HG02798 (cell line): ENCODE data around the gene PHC2.

ENCODE experiments used
- ATAC-seq: cut with Tn5 transposase; IDR thresholded peaks from one replicate; pipeline ENCODE4 v1.9.1; 2021; ENCODE audit warnings: mild to moderate bottlenecking; ENCODE audit not compliant: unreplicated experiment, poor library complexity

Gene PHC2

DNA sequence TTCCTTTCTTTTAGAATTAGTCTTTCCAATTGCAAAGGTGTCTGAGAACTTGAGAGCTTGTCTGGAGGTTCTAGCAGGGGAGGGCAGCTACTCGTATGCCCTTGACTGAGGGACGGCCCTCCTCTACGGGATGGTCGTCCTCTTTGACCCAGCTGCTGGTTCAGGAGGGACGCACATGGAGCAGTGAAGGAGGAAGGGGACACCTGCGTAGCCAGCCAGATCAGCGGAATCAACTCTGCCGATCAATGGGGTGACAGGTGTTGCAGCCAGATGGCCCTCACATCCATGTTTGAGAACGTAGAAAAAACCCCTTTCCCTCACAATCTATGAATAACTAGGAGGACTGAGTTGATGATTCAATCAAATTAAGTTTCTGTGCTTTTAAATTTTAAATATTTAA is 94.3 kb downstream of the PHC2 start:
- no peak for ATAC-seq

DNA sequence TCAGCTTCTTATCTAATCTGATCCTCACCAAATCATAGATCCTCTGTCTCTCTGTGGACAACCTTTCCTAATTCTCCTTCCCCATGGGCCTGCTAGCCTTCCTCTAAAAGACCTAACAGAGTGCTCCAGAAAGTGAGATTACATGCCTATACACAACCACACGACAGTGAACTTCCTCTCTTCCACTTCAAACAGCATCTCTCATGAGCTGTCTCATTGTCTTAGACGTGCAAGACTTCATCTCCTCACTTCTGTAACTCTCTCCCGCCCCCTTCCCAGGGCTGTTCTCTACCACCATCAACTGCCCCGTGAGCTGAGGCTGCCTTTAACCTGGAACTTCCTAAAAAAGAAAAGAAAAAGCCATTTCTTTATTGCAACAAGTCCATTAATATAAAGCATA is 95.9 kb downstream of the PHC2 start:
- no peak for ATAC-seq

DNA sequence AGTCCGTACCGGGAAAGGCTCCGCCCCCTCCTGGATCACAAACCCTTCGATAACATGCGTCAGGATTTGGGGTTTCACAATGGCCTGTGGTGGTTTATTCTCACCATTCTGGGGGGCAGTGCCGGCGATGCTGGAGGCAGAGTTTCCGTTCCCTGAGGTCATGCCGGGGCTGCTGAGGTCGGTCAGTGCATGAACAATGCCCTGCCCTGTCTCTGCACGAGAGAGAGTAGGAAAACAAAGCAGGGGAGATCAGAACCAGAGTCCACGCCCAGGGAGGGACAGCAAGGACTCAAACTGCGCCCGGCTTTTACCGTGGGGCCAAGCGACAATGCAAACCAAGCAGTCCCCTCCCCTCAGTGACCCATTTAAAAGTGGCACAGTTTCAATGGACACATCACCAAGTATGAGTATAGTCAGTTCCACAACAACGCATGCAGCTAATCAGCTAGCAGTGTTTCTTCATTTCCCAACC is 96.8 kb downstream of the PHC2 start:
- ATAC-seq, result no peak

DNA sequence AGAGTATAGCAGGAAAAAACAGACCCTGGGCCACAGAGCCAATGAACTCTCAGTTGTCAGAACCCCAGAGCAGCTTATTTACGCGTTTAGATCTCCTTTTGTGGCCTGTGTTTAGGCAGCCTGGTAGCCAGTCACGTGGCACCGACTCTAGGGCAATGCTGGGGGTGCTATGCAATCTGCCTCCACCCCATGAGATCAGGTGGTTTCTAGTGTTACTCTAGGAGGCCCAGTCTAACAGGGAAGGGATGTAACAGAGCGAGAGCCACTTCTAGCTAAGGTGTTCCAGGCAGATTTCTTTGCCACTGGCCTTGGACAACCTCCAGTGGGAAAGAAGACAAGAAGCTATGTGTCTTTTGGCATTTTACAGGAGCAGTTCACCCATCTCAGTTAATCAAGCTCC is 98.0 kb downstream of the PHC2 start:
- ATAC-seq, result no peak

DNA sequence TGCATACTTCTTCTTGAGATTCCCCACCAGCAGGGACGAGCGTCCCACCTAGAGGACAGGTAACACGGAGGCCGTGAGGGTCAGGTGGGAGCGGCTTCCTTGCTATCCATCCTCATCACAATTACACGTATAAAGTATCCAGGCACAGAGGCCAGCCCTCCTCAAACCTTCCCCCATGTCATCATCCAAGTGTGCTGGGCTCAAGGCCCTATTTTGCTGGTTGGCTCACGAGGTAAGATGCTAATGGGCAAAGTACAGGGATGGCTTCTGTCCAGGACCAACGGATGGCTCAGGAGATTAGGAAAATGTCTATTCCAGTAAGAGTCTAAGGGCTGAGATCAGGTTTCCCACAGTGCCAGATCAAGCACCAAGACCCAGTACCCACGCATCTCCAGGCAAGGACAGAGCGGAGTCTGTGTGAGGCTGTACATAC is 98.5 kb downstream of the PHC2 start:
- no peak for ATAC-seq

DNA sequence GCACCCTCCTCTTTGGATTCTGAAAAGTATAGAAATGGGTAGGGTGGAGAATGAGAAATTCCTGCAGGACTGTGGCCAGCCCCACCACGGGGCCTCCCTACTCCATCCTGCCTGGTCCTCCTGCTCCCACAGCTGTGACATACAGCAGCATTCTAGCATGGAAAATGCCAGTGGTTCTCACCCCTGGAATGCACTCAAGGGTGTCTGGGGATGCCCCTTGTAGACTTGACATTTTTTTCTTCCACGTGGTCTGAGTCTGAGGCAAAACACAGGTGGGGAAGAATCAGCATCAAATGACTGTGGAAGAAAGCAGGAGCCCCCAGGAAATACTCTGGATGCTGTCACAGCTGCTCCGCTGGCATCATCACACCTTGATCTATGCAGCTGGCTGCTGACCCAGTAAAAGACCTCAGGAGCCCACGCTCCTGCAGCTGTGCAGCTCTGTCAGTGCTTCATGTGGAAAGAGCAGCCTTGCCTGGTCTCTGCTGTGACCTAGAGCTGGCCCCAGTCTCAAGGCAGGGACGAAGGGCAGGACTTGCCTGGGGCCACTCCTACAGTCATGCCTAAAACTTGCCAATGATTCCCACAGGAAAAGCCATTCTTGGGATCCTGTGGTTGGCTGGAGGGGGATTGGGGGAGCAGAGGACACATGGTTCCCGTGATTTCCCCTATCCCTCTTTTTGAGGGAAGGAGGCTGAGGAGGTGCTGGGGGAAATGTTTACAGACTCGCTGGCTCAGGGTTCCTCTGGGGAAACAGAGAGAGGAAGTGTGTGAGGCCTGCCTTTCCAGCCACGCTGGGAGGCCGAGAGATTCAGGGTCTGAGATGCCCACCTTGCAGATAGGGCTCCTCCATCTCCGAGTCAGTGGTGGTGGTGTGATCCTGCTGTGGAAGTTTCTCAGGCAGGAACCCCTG is 99.2 kb downstream of the PHC2 start:
- no peak for ATAC-seq

DNA sequence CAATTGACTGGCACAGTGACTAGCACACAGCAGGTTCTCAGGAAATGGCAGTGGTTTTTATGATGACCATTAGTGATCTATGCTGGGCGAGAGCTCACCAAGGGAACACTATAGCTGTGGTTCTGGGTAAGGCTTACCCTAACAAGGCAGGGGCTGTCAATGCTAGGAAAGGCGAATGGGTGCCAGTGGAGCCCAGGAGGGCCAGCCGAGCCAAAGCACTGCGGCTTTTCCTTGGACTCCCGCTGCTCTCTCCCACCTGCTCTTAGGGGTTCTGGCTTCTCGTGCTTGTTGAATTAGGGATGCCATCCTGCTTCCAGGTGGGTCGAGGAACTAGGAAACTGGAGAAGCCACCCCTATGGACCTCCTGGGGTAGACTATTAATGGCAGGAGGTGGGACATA is 100.0 kb downstream of the PHC2 start:
- ATAC-seq, result no peak

DNA sequence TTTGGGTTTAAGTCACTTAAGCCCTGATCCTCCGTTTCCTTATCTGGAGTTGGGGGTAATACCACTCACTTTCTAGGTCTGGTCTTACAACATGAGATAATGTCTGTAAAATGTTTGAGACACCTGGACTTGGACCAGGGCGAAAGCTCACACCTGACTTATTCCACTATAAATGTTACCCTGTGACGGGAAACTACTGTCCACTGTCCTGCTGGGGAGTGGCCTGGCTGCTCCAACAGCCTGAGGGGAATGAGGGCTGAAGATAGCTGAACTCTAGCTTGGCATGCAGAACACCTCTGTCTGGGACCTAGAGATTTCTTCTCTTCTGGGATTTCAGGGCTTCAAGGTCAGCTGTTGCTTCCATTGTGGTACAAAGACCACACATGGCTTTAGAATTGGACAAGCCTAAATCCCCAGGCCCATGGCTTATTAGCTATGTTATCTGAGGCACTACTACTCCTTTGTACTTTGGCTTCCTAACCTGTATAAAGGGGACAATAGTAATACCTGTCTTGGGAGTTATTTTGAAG is 100.5 kb downstream of the PHC2 start:
- no peak for ATAC-seq

DNA sequence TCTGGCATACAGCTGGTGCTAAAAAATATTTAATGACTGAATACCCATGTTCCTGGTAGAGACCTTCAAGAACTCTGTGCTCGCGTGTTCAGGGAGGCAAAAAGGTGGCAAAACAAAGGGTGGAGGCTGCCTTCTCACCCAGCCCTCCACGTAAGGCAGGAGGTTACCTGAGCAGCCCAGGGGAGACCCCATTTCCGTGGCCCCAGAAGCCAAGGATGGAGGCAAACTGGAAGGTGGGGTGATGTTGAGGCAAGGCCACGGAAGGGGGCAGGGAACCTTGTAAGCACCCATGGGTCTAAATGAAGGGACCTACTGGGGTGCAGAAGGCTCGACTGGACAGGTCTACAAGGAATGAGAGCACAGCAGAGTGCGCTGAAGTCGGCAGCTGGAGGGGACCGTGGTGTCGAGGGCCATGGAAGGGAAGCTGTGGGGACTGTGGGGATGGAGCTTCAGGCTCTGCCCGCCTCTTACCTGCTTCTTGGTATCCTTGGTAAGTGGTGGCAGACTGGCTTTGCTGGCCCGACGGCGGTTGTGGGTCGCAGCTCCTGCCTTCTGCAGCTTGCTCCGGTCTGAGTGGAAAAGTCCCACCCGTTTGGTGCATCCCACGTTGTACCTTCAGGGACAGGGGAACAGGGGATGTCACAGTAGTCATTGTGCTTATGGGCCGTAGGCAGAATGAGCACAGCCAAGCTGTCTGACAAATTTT is 101.1 kb downstream of the PHC2 start:
- no peak for ATAC-seq

DNA sequence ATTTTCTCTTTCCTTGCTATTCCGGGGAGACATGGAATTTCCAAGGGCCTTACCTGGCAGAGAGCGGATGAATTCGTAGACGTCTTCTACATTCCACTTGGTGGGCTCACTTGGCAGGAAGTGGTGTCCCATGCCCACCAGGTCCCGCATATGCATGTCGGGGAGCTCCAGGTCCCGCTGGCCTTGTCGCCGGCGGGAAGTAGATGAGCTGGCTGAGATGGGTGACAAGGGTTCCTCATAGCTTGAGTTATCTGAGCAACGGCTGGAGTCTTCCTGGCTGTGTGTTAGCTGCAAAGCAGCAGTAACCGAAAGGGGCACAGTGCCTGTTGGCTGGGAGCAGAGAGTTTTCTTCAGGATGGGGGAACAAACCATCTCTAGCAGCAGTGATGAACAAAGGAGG is 102.1 kb downstream of the PHC2 start:
- no peak for ATAC-seq

DNA sequence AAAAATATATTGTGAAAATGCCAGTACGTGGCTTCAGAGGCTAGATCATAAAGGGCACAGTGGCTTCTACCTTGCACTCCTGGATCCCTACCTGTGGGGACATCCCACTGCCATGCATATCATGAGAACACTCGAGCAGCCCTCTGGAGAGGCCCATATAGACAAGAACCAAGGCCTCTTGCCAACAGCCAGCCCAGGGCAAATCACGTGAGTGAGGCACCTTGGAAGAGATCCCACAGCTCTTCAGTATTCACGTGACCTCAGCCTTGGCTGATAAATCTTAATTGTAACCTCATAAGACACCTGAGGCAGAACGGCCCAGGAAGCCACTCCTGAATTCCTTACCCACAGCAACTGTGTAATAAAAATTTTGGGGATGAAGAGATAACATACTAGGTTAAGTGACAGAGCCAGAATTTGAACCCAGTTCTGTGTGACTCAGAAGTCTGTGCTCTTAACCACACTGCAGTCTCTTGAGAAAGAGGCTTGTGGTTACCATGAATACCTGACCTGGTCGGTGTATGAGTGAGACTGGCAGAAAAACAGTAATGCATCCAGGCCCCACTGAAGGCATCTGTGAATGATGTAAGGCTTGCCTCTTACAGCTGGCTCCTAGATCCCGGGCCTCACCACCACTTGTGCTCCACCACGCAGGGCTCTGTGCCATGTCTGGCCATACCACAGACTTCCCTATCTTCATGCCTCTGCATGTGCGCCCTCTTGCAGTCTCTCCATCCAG is 103.1 kb downstream of the PHC2 start:
- ATAC-seq, result no peak

DNA sequence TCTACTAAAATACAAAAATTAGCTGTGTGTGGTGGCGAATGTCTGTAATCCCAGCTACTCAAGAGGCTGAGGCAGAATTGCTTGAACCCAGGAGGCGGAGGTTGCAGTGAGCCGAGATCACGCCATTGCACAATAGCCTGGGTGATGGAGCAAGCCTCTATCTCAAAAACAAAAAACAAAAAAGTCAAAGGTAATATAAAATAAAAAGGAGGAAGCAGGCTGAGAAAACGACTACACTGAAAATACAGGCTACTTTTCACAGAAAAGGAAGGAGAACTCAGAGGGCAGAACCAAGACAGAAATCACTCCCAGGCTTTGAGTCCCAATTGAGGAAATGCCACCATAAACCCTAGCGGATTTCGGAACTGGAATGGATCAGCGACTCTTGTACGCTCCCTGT is 104.1 kb downstream of the PHC2 start:
- ATAC-seq, result no peak

DNA sequence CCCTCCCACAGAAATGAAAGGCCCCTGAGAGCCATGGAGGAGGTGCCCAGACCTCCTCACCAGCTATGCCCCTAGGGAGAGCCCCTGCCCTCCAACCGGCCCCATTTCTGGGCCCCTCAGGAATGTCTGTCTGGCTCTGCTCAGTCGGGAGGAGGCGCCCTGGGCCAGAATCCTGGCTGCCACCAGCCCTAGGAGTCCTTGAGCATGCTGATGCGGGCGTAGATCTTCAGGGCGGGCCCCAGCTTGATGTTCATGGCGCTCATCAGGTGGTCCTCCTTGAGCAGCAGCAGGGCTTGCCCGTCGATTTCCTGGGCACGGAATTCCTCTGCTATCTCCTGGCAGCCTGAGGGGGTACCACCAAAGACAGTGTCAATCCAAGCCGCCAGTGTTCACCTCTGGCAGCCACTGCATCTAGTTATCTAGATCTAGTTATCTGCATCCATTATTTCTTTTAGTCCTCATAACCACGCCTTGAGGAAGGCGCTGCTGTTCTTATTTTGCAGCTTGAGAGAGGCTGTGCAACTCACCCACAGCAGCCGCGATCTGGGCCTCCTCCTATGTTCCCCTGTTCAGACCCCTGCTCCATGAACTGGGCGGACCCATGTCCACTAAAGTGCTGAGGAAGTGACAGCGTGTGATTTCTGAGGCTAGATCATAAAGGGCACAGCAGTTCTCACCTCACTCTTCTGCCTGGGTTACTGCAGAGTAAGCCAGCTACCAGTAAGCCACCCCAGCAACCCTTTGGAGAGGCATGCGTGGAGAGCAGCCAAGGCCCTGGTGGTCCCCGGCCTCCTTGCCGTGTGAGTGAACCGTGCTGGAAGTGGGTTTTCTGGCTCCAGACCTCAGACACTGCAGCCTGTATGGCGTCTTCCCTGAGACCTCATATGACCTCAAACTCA is 106.0 kb downstream of the PHC2 start:
- ATAC-seq, result no peak

DNA sequence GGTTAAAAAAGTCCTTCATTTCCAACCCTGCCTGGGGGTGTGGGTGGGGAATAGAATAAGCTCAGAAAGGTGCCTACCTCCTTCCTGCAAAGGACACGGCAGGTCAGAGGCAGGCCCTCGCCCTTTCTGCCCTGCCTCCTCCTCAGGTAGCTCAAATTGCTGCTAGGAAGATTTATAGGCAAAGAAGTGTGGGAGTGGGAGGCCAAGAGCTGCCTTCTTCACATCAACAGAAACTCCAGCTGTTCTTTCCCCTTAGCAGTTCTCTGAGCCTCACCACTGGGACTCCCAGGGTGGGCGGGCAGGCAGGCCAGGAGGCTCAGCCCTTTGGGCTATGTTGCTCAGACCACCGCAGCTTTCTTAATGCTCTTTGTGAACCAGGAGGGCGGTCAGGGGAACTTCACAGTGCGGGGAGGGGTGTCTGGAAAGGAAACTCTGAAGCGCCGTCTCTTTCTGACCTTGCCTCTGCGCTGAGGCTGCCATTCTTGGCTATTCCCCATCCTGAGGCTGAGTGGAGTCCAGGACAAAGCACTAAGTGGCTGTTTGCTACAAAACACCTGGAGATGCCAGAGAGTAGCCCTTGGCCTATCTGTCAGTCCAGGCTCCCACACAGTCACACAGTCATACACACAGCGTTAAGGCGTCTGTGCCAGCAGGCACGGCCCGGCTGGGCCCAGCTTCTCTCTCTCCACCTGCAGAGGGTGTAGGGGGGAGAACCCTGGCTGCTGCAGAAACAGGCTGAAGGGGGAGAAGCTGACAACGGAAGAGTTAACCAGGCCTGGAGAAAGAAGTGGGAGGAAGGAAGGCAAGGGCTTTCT is 107.0 kb downstream of the PHC2 start:
- ATAC-seq, result no peak

DNA sequence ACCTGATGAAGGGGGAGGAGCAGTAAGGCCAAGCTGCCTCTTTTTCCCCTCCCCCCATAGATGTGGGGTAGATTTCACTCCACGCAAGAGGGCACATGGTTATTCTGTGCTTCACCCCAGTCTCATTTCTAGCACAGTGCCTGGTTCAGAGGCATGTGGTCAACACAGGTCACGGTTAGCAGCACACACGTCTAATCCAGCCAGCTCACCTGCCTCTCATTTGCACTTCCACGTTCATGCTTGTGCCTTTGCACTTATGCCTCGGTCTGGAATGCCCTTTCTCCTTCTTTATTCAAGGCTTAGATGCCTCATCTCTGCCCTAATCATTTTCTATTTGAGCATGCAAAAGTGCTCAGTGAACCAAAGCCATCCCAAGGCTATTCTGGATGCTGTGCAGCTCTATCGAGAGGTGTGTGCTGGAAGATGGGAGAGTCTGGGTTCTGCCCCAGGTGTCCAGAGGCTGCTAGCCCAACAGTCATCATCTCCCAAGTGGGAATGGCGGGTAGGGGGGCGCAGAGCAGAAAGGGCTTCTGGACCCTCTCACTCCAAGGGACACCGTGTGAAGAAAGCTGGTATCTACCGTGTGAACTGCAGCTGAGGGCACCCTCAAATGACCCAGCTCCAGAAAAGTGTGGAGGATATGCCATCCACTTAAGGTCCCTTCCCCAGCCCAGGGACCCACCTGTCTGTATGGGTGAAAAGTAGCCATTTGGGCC is 107.9 kb downstream of the PHC2 start:
- ATAC-seq, result no peak

DNA sequence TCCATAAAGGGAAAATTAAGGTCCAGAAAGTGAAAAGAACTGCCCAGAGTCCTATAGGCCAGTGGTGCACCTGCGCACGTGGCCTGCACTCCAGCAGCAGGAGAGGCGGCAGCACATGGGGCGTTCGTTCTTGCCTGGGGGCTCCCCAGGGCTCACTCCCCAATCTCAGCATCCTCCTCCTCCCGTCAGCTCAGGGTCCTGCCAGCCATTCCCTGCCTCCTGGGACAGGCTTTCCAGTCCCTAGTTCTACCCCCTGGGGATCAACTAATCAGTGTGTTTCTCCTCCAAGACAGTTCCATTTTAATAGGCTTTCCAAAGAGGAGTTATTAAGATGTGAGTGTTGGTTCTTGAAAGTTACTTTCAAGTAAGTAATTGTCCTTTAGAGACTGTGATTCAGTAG is 108.8 kb downstream of the PHC2 start:
- ATAC-seq, result no peak

DNA sequence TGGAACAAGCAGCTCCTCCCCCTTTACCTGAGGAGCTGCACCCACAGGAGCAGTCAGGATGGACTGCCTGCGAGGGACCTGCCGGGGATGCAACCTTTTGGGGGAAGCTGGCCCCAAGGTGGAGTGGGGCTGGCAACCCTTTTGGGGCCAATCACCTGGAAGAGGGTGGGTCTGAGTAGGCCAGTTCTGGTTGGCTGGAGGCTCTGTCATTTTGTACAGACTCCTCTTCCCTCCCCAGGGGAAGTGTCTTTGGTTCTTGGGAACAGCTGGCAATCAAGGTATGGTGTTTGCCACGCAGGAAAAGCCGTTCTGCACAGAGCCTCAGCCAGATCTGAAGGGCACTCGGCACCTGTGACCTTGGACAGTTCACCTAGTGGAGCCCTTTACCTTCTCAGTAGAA is 109.7 kb downstream of the PHC2 start:
- no peak for ATAC-seq

DNA sequence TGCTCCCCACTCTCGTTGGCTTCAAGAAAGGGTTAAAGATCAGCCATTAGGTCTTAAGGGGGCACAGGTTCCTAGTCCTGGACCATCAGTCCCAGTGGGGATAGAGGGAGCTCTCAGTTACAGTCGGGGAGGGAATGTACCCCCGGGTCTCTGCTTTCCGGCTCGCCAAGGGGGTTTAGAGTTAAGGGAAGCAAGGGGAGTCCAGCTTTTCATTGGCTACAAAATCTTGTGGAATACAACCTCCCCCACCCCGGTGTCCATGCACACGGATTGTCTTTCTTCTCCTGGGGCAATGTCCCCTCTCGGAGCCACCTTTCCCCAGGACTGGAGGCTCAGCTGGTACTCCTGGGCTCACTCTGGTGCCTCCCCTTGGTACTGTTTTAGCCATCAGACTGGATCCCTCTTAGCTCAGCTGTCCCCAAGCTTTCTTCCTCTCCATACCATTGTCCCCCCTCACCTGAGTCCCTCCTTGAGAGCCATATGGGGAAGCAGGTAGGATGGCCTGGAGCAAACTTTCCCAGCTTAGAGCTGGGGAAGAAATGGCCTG is 110.2 kb downstream of the PHC2 start, which contains the start of gene A3GALT2:
TSS of gene A3GALT2 (minus strand) at position 480 of the 547 bp plus-strand sequence. CDS start at position 480, 0 bp downstream.
- no peak for ATAC-seq
